ENCODE results near the gene GABBR2. TPM values are rescaled to one million over a fixed set of nuclear protein-coding genes. Genes with fewer than 3 reads are reported as not detected.

GABBR2 gene
- total RNA-seq, 2 donors from 2014 or later: 1.2 to 1.3 TPM

DNA sequence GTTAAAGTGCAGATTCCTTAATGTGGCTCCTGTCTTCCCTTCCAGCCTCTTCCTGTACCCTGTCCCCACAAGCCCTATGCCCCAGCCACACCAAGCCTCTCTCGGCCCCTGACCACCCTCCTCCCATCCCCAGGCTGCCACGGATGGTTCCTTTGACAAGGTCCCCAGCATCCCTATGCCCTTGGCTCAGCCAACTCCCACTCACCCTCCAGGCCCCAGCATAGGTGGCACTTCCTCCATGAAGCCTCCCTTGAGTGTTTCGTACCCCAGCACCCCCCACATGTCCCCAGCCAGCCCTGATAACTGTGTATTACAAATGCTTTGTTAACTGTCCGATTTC, 337.8 kb downstream of the GABBR2 start:
- no peaks in the 10 kb centered on the region for H3K27me3 ChIP-seq (ENCODE audit: control insufficient read depth, insufficient read depth, low read length, poor library complexity, severe bottlenecking)
- TF ChIP-seq, protein P1, sequence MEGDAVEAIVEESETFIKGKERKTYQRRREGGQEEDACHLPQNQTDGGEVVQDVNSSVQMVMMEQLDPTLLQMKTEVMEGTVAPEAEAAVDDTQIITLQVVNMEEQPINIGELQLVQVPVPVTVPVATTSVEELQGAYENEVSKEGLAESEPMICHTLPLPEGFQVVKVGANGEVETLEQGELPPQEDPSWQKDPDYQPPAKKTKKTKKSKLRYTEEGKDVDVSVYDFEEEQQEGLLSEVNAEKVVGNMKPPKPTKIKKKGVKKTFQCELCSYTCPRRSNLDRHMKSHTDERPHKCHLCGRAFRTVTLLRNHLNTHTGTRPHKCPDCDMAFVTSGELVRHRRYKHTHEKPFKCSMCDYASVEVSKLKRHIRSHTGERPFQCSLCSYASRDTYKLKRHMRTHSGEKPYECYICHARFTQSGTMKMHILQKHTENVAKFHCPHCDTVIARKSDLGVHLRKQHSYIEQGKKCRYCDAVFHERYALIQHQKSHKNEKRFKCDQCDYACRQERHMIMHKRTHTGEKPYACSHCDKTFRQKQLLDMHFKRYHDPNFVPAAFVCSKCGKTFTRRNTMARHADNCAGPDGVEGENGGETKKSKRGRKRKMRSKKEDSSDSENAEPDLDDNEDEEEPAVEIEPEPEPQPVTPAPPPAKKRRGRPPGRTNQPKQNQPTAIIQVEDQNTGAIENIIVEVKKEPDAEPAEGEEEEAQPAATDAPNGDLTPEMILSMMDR (conservative IDR thresholded peaks at IDR 0.05): no peak
- peaks cover 17% of the 10 kb centered on the region for H3K4me1 Mint-ChIP-seq
- H3K27ac Mint-ChIP-seq: no peak overlapping the region
- H3K4me3 ChIP-seq (ENCODE audit: low read length): no peak overlapping the region
- 91 to 94% methylated on average over 2 to 4 of the region's 4 CpGs for WGBS, 2 experiments (ENCODE audit: insufficient coverage in 1 of 2, insufficient read length in 1 of 2)
- peaks cover 7% of the 10 kb centered on the region for H3K9me3 Mint-ChIP-seq
- no peak for DNase-seq
- H3K9ac ChIP-seq (ENCODE audit: extremely low read depth, low read length, poor library complexity, severe bottlenecking): no peak overlapping the region
- H3K27ac ChIP-seq (ENCODE audit: low read depth, low read length): no peak overlapping the region
- no peaks in the 10 kb centered on the region for H3K27me3 Mint-ChIP-seq (ENCODE audit: insufficient read depth)
- no peaks in the 10 kb centered on the region for H3K36me3 ChIP-seq (ENCODE audit: control insufficient read depth, insufficient read depth, low read length)
- H3K36me3 Mint-ChIP-seq (ENCODE audit: low read depth): no peaks in the 10 kb centered on the region
- peaks cover 6% of the 10 kb centered on the region for H3K4me1 ChIP-seq (ENCODE audit: control insufficient read depth, insufficient read depth, low read length)
- H3K9me3 ChIP-seq (ENCODE audit: control insufficient read depth, low read length): peaks cover 10% of the 10 kb centered on the region
- H3K4me3 Mint-ChIP-seq: no peak overlapping the region

DNA sequence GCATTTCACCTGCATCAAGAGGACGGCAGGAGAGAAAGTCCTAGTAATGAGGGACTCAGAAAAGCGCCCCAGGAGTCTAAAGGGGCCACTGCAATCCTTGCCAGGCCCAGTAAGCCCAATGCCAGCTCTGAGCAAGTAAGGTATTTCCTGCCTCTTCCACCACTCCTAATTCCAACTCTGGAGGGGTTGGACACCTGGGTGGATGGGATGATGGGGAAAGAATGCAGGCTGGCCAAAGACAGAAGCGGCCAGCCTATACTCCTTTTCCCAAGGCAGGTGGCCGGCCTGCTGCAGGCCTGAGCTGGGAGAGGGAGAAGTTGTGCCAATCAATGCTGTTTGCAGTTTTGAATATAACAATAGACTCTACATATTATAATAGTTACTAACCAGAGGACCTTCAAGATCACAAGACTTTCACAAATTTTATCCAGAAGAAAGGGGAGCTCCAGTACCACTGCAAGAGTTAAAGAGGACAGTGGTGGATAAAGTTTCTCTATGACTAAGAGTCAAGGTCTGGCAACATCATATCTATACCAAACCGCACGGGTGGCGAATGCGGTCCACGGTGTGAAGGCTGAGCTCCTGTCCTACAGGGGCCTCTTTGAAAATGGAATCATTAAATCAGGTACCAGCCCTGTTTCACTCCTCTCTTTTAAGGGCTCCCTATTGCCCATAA, 338.3 kb downstream of the GABBR2 start:
- WGBS, 2 experiments (ENCODE audit: insufficient coverage in 1 of 2, insufficient read length in 1 of 2): 94 to 98% methylated on average over 5 to 9 of the region's 9 CpGs
- Histone ChIP-seq H3K9me3 (ENCODE audit: control insufficient read depth, low read length) (peaks cover 15% of the 10 kb centered on the region), H3K9ac (ENCODE audit: extremely low read depth, low read length, poor library complexity, severe bottlenecking) (no peak overlapping the region), H3K4me1 (ENCODE audit: control insufficient read depth, insufficient read depth, low read length) (peaks cover 6% of the 10 kb centered on the region), H3K4me3 (ENCODE audit: low read length) (no peak overlapping the region), H3K27me3 (ENCODE audit: control insufficient read depth, insufficient read depth, low read length, poor library complexity, severe bottlenecking) (no peaks in the 10 kb centered on the region), H3K36me3 (ENCODE audit: control insufficient read depth, insufficient read depth, low read length) (no peaks in the 10 kb centered on the region), H3K27ac (ENCODE audit: low read depth, low read length) (no peak overlapping the region)
- Mint-ChIP-seq H3K27me3 (ENCODE audit: insufficient read depth) (no peaks in the 10 kb centered on the region), H3K36me3 (ENCODE audit: low read depth) (no peaks in the 10 kb centered on the region), H3K9me3 (peaks cover 12% of the 10 kb centered on the region), H3K4me3 (no peak overlapping the region), H3K27ac (no peak overlapping the region), H3K4me1 (peaks cover 13% of the 10 kb centered on the region)
- TF ChIP-seq, protein P1 (conservative IDR thresholded peaks at IDR 0.05): no peak
- DNase-seq: no peak

DNA sequence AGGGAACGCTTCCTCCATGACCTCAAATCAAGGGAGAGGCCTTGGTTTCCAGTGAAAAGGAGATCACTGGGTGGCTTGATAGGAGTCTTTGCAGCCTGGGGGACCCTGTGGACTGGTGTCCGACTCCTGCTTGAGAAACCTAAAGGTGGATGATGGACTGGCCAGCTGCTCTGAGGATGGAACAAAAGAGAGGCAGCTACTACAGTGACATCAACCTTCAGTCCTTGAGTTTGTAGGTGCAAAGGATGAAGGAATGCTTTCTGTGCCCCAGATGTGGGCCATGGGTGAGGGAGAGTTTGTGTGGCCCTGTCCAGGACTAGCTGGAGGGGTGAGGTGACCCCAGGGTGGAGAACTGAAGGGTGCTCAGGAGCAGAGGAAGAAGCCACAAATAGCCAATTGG, 338.8 kb downstream of the GABBR2 start:
- Histone ChIP-seq H3K4me1 (ENCODE audit: control insufficient read depth, insufficient read depth, low read length) (peaks cover 6% of the 10 kb centered on the region), H3K36me3 (ENCODE audit: control insufficient read depth, insufficient read depth, low read length) (no peaks in the 10 kb centered on the region), H3K27ac (ENCODE audit: low read depth, low read length) (no peak overlapping the region), H3K4me3 (ENCODE audit: low read length) (no peak overlapping the region), H3K9me3 (ENCODE audit: control insufficient read depth, low read length) (peaks cover 21% of the 10 kb centered on the region), H3K9ac (ENCODE audit: extremely low read depth, low read length, poor library complexity, severe bottlenecking) (no peak overlapping the region), H3K27me3 (ENCODE audit: control insufficient read depth, insufficient read depth, low read length, poor library complexity, severe bottlenecking) (no peaks in the 10 kb centered on the region)
- DNase-seq: no peak
- 93 to 100% methylated on average over 2 of the region's 2 CpGs for WGBS, 2 experiments (ENCODE audit: insufficient coverage in 1 of 2, insufficient read length in 1 of 2)
- Mint-ChIP-seq H3K4me1 (peaks cover 8% of the 10 kb centered on the region), H3K27ac (no peak overlapping the region), H3K27me3 (ENCODE audit: insufficient read depth) (no peaks in the 10 kb centered on the region), H3K9me3 (peaks cover 18% of the 10 kb centered on the region), H3K36me3 (ENCODE audit: low read depth) (peaks cover 4% of the 10 kb centered on the region), H3K4me3 (no peak overlapping the region)
- TF ChIP-seq, protein P1 (conservative IDR thresholded peaks at IDR 0.05): no peak
